Activated CD4-positive, alpha-beta memory T cell treated with anti-CD3 and anti-CD28 coated beads for 36 hours (primary cell): Measurements from ENCODE around the gene KLHL2. TPM values are rescaled to one million over a fixed set of nuclear protein-coding genes. Genes with fewer than 3 reads are reported as not detected.
"Not testable (repeated sequence)": the region's sequence is repeated elsewhere in the genome, so short reads cannot be mapped to it uniquely, and the experiment has no call there.

Experiments
- CTCF ChIA-PET: fragments of 350-600 bp; sonication (Branson Sonifier 250); formaldehyde crosslinking; loops from one replicate; lab custom pipeline; 2021; ENCODE audit warnings: antibody characterized with exemption, inconsistent platforms; lab: Charles Lee
- POLR2A ChIA-PET: fragments of 350-600 bp; sonication (Branson Sonifier 250); formaldehyde crosslinking; loops from one replicate; lab custom pipeline; 2021; ENCODE audit warnings: antibody characterized with exemption; lab: Charles Lee
- DNase-seq: peaks from one replicate; pipeline ENCODE4 v3.0.0-alpha.2; 2020
- H3K27ac Mint-ChIP-seq: one replicate; pipeline ENCODE4 v1.8.0; 2021; ENCODE audit warnings: mixed read lengths
- H3K27me3 Mint-ChIP-seq: one replicate; pipeline ENCODE4 v1.8.0; 2021; ENCODE audit warnings: mixed read lengths
- H3K36me3 Mint-ChIP-seq: one replicate; pipeline ENCODE4 v1.8.0; 2021; ENCODE audit warnings: mixed read lengths
- H3K4me1 Mint-ChIP-seq: one replicate; pipeline ENCODE4 v1.8.0; 2021; ENCODE audit warnings: low read depth, mixed read lengths
- H3K4me3 Mint-ChIP-seq: one replicate; pipeline ENCODE4 v1.8.0; 2021; ENCODE audit warnings: mild to moderate bottlenecking, mixed read lengths
- H3K9me3 Mint-ChIP-seq: one replicate; pipeline ENCODE4 v1.8.0; 2021; ENCODE audit warnings: mixed read lengths
- intact Hi-C: fragments of 100-400 bp; cut with micrococcal nuclease; formaldehyde crosslinking; loops from one replicate; pipeline ENCODE4 v1.15.1; 2023
- total RNA-seq, 2 experiments: library from RNA; stranded (reverse); gene quantifications; one replicate each; pipeline ENCODE4 v1.2.3, GENCODE V29; 2021

The KLHL2 gene
- total RNA-seq, 2 experiments from 2014 or later, result 25.0 to 26.0 TPM

DNA sequence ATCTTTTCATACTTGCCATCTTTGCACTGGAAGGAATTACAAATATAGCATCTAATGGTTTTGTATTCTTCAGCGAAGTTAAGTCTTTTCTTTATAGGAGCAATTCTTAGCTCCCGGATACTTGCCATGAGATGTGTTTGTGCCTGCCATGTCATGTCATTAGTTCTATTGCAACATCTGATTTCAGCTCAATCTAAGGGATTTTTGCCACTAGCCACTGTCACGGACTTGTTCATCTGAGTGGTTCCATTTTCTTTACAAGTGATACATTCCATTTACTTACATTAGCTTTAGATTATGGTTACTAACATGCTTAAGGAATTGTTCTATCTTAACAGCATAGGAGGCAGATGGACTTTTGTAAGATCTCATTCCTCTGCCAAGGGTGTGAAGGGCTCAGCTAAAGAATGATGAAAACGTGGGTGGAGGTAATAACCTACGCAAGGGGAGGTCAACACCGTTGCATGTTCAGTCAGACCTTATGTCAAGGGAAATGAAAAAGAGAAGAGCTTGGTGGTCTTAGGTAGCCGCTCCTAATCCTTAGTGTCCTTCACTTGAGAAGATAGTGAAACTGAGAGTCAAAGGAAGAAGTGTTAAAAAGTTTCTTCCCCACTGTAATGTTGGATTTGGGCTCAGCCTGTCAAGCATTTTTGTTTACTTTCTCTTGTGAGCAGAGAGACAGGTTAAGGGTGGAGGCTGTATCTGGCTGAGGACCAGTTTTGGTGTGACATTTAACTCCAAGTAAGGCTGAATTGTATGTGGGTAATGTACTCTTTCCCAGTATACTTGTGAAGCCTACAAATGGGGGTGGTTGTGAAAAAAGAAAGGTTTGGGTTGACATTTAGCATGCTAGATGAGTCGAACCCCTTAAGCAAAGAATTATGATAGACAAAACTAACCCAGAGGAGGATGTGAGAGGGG, 3.6 kb upstream of the KLHL2 start:
- H3K27me3 Mint-ChIP-seq, result no peaks in the 10 kb centered on the region
- POLR2A ChIA-PET, result no interaction called here

GRCh38 chr4:165204462-165204830, 2.9 kb upstream of the KLHL2 start:
- no peaks in the 10 kb centered on the region for H3K9me3 Mint-ChIP-seq
- intact Hi-C loops, result loop anchor here (1.0 to 10.0 kb wide), 2 partner anchors 13 to 1710 kb away; partner anchors contain the start of gene TMA16
- CTCF ChIA-PET, result interaction anchor here (1.0 kb wide), 1 partner anchor 73 kb away, joined by 3 read pairs; no protein-coding TSS in a partner anchor
- no peaks in the 10 kb centered on the region for H3K27me3 Mint-ChIP-seq
- peaks cover 36% of the 10 kb centered on the region for H3K4me1 Mint-ChIP-seq
- POLR2A ChIA-PET, result no interaction called here
- peak overlapping the region; percentile 14 for H3K4me3 Mint-ChIP-seq
- H3K36me3 Mint-ChIP-seq, result no peaks in the 10 kb centered on the region
- H3K27ac Mint-ChIP-seq, result peak overlapping the region; percentile 81
- peak; percentile 37 for DNase-seq

More for the DNA sequence above, 3.6 kb upstream of the KLHL2 start:
- no peak for DNase-seq
- peak overlapping the region; percentile 14 for H3K4me3 Mint-ChIP-seq
- CTCF ChIA-PET, result interaction anchor here (0.8 to 1.0 kb wide), 2 partner anchors 73 to 127 kb away, joined by 3 read pairs; no protein-coding TSS in a partner anchor
- peaks cover 30% of the 10 kb centered on the region for H3K4me1 Mint-ChIP-seq
- no peaks in the 10 kb centered on the region for H3K36me3 Mint-ChIP-seq
- intact Hi-C loops, result loop anchor here (1.0 to 10.0 kb wide), 2 partner anchors 12 to 1709 kb away; partner anchors contain the start of gene TMA16
- no peaks in the 10 kb centered on the region for H3K9me3 Mint-ChIP-seq
- peak overlapping the region; percentile 81 for H3K27ac Mint-ChIP-seq

GRCh38 chr4:165207016-165207430, 338 bp upstream of the KLHL2 start:
- H3K36me3 Mint-ChIP-seq, result no peaks in the 10 kb centered on the region
- H3K9me3 Mint-ChIP-seq, result no peaks in the 10 kb centered on the region
- no peak for DNase-seq
- peaks cover 59% of the 10 kb centered on the region for H3K4me1 Mint-ChIP-seq
- intact Hi-C loops, result loop anchor here (1.0 to 10.0 kb wide), 3 partner anchors 75 to 1712 kb away; partner anchors contain the start of genes MSMO1 and TMA16
- ChIA-PET POLR2A (interaction anchor here (1.6 kb wide), 1 partner anchor 120 kb away, joined by 4 read pairs; the partner anchor contains the start of gene MSMO1), CTCF (interaction anchor here (1.2 kb wide), 1 partner anchor 94 kb away, joined by 7 read pairs; the partner anchor contains the start of gene TMEM192)
- no peaks in the 10 kb centered on the region for H3K27me3 Mint-ChIP-seq
- peak overlapping the region; percentile 88 for H3K4me3 Mint-ChIP-seq
- H3K27ac Mint-ChIP-seq, result peak overlapping the region; percentile 81

DNA sequence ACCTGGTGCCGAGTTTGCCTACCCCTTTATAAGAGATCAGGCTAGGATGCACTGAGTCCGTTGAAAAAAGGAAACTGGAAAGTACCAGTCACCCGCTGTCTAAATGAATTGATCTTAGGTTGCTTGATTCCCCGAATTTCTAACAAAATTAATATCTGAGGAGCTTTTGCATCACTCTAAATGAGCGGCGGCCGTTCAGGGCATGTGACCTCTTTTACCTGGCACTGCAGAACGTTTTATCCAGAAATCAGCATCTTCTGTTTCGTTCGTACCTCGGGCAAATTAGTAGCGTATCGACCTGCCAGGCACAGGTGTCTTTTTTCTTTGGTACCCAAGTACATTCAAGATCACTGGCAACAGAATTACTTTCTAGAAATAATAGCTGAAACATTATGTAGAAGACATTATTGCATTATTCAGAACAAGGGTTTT, 876 bp downstream of the KLHL2 start:
- ChIA-PET CTCF (interaction anchor here (1.4 to 1.5 kb wide), 2 partner anchors 77 to 95 kb away, joined by 5 to 6 read pairs; partner anchors contain the start of gene TMEM192), POLR2A (interaction anchor here (1.6 to 1.9 kb wide), 2 partner anchors 18 to 119 kb away, joined by 4 to 7 read pairs; partner anchors contain the start of gene MSMO1)
- no peak for DNase-seq
- Mint-ChIP-seq H3K4me3 (peak overlapping the region; percentile 88), H3K27ac (peak overlapping the region; percentile 86), H3K36me3 (no peaks in the 10 kb centered on the region), H3K9me3 (no peaks in the 10 kb centered on the region), H3K4me1 (peaks cover 71% of the 10 kb centered on the region), H3K27me3 (no peaks in the 10 kb centered on the region)
- intact Hi-C loops, result loop anchor here (2.0 to 10.0 kb wide), 4 partner anchors 41 to 1713 kb away; partner anchors contain the start of genes TMA16 and TMEM192

- ChIA-PET CTCF (interaction anchor here (0.5 to 1.5 kb wide), 3 partner anchors 76 to 96 kb away, joined by 3 to 6 read pairs (median 5); partner anchors contain the start of gene TMEM192), POLR2A (interaction anchor here (0.5 to 1.9 kb wide), 2 partner anchors 18 to 147 kb away, joined by 3 to 7 read pairs; no protein-coding TSS in a partner anchor)
- H3K36me3 Mint-ChIP-seq, result no peaks in the 10 kb centered on the region
- intact Hi-C loops, result loop anchor here (2.0 to 10.0 kb wide), 4 partner anchors 40 to 1714 kb away; partner anchors contain the start of genes TMA16 and TMEM192
- H3K27ac Mint-ChIP-seq, result no peak overlapping the region
- DNase-seq, result peak; percentile 53
- peaks cover 70% of the 10 kb centered on the region for H3K4me1 Mint-ChIP-seq
- H3K9me3 Mint-ChIP-seq, result no peaks in the 10 kb centered on the region
- H3K4me3 Mint-ChIP-seq, result peak overlapping the region; percentile 88
- H3K27me3 Mint-ChIP-seq, result no peaks in the 10 kb centered on the region
Measured at GRCh38 chr4:165208741-165209388, 1.5 kb downstream of the KLHL2 start.

DNA sequence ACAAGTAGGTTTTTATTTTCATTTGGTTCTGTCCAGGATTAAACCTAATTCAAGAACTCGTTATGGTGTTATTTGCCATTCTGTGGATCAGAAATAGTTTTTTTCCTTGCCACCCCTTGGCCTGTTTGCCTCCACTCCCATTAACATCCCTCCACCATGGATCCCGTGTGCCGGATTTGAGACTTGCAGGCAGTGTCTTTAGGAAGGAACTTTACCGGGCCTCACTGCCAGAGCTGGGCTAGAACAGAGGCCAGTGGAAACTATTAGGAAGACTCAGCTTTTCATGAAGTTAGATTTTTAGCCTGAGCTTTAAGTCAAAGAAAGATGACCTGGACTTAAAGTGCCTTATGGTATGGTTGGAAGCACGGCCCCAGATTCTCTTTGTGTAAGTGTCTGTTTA, 2.4 kb downstream of the KLHL2 start:
- Mint-ChIP-seq H3K4me1 (peaks cover 69% of the 10 kb centered on the region), H3K27me3 (no peaks in the 10 kb centered on the region), H3K27ac (no peak overlapping the region), H3K36me3 (no peaks in the 10 kb centered on the region), H3K9me3 (no peaks in the 10 kb centered on the region), H3K4me3 (no peak overlapping the region)
- no peak for DNase-seq
- intact Hi-C loops, result loop anchor here (2.0 to 10.0 kb wide), 4 partner anchors 39 to 1715 kb away; partner anchors contain the start of genes TMA16 and TMEM192
- CTCF ChIA-PET, result interaction anchor here (1.5 kb wide), 1 partner anchor 97 kb away, joined by 5 read pairs; the partner anchor contains the start of gene TMEM192
- POLR2A ChIA-PET, result interaction anchor here (0.5 to 1.9 kb wide), 2 partner anchors 19 to 146 kb away, joined by 3 to 7 read pairs; no protein-coding TSS in a partner anchor

GRCh38 chr4:165210566-165210965, 3.2 kb downstream of the KLHL2 start:
- no peak for DNase-seq
- no peaks in the 10 kb centered on the region for H3K36me3 Mint-ChIP-seq
- ChIA-PET POLR2A (no interaction called here), CTCF (no interaction called here)
- intact Hi-C loops, result no loop called here
- peaks cover 70% of the 10 kb centered on the region for H3K4me1 Mint-ChIP-seq
- H3K27me3 Mint-ChIP-seq, result no peaks in the 10 kb centered on the region
- H3K27ac Mint-ChIP-seq, result no peak overlapping the region
- H3K9me3 Mint-ChIP-seq, result no peaks in the 10 kb centered on the region
- no peak overlapping the region for H3K4me3 Mint-ChIP-seq

DNA sequence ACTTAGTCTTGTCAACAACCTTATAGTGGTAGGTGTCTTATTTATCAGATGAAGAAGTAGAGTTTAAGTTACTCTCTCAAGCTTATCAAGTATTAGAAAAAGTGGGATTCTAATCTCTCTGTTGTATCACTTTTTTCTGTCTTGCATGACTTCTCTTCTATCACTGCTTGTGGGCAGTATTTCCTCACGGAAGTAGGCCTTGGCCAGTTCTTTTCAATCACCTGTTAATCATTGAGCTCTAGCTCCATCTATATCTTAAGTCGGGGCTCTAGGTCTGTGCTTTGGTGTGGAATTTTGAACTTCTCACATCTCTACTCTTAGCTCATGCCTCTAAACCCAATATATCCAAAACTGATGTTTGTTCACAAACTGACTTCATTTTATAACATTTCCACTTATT, 5.3 kb downstream of the KLHL2 start:
- CTCF ChIA-PET, intact Hi-C loops, H3K27me3 Mint-ChIP-seq, H3K4me3 Mint-ChIP-seq, POLR2A ChIA-PET, H3K9me3 Mint-ChIP-seq, H3K36me3 Mint-ChIP-seq, DNase-seq, H3K27ac Mint-ChIP-seq: not testable (repeated sequence)
- H3K4me1 Mint-ChIP-seq, result peaks cover 83% of the 10 kb centered on the region

DNA sequence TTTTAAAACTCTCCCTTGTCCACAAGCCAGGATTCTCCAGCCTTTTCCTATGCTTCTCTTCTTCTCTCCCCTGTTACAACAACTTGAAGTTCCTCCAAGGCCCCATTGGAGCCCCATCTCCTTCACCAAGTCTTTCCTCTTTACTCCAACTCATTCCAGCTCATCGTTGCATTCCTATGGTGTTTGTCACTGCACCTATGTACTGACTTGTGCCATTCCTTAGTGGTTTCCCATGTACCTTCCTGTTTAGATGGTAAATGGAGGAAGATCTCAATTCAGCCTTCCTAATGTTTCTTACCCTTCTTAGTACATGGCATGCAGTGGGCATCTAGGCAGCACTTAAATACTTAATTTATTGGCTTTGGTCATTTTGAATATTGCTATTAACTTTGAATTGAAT, 6.0 kb downstream of the KLHL2 start:
- CTCF ChIA-PET, DNase-seq, H3K36me3 Mint-ChIP-seq, H3K9me3 Mint-ChIP-seq, H3K27ac Mint-ChIP-seq, H3K4me3 Mint-ChIP-seq, intact Hi-C loops, H3K27me3 Mint-ChIP-seq, POLR2A ChIA-PET: not testable (repeated sequence)
- peaks cover 81% of the 10 kb centered on the region for H3K4me1 Mint-ChIP-seq

DNA sequence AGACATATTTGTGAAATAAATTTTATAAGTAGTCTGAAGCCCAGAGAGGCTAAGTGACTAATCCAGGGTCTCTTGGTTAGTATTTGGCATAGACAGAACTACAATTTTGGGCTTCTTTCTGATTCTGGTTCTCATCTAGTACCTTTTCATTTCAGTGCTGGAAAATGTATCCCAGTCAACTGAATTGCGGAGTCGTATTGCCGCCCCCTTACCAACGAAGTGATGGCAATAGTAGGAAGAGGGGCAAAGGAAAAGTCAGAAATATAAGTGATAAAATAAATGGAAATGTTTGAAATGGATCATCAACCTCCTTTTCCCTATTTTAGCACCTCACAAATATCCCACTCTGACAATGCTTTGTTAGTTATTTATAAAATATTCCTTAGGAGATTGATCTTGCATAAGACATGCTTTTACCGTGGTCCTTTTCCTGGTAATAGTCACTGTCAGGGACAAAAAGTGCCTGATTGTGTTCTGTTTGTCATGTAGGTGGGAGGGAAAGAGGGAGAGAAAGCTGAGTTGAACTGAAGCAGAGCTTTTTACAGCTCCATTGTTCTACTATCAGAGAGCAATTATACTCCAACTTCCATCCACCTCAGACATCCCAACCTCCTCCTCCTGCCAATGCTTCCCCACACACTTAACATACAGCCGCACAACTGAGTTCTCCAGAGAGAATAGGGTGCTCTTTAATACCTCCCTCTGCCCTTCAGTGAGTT, 6.8 kb downstream of the KLHL2 start:
- H3K4me3 Mint-ChIP-seq, POLR2A ChIA-PET, DNase-seq, intact Hi-C loops, H3K27me3 Mint-ChIP-seq, H3K27ac Mint-ChIP-seq, H3K9me3 Mint-ChIP-seq, H3K36me3 Mint-ChIP-seq: not testable (repeated sequence)
- H3K4me1 Mint-ChIP-seq, result peaks cover 77% of the 10 kb centered on the region
- CTCF ChIA-PET, result interaction anchor here (0.6 kb wide), 1 partner anchor 28 kb away, joined by 3 read pairs; no protein-coding TSS in a partner anchor
